K562 (cell line): Measurements from ENCODE around the gene TAOK2. TPM values are rescaled to one million over a fixed set of nuclear protein-coding genes. Genes with fewer than 3 reads are reported as not detected.

ENCODE experiments used
- CCAR2 ChIP-seq: fragments of 200-400 bp; formaldehyde crosslinking; IDR thresholded peaks from 2 replicates; pipeline ENCODE4 v1.6.1; 2017; ENCODE audit warnings: mild to moderate bottlenecking, low read depth, low read length
- CSDE1 ChIP-seq, 2 experiments: fragments of 450-650 bp; IDR thresholded peaks; 2 replicates each; pipeline ENCODE4 v1.6.1; 2016; ENCODE audit warnings: mild to moderate bottlenecking in 1 of 2
- E2F1 ChIP-seq: sonication (generic); formaldehyde crosslinking; IDR thresholded peaks from 2 replicates; pipeline ENCODE4 v1.8.1; 2023; ENCODE audit warnings: mild to moderate bottlenecking, missing genetic modification reagents, moderate library complexity
- EWSR1 ChIP-seq: fragments of 450-650 bp; IDR thresholded peaks from 2 replicates; pipeline ENCODE4 v1.6.1; 2018; ENCODE audit warnings: borderline replicate concordance, mild to moderate bottlenecking, low read depth, moderate library complexity; ENCODE audit not compliant: partially characterized antibody
- HMGN3 ChIP-seq: IDR thresholded peaks from 2 replicates; pipeline ENCODE4 v1.6.1; 2011; ENCODE audit warnings: borderline replicate concordance, low read depth, mild to moderate bottlenecking, mixed read lengths, low read length; ENCODE audit not compliant: insufficient read length; ENCODE audit errors: extremely low read depth
- HNRNPL ChIP-seq: fragments of 200-400 bp; formaldehyde crosslinking; IDR thresholded peaks from 2 replicates; pipeline ENCODE4 v1.6.1; 2017; ENCODE audit warnings: low read depth, mild to moderate bottlenecking, low read length
- L3MBTL2 ChIP-seq: fragments of 450-650 bp; IDR thresholded peaks from 2 replicates; pipeline ENCODE4 v1.6.1; 2016; ENCODE audit warnings: mild to moderate bottlenecking, moderate library complexity
- MECOM ChIP-seq: fragments of 250-450 bp; sonication (Bioruptor Pico); IDR thresholded peaks from 2 replicates; pipeline ENCODE4 v1.8.0; 2022; ENCODE audit warnings: inconsistent platforms
- MED1 ChIP-seq: sonication (generic); formaldehyde crosslinking; IDR thresholded peaks from 2 replicates; pipeline ENCODE4 v1.8.1; 2023; ENCODE audit warnings: missing genetic modification reagents, borderline replicate concordance
- PCBP1 ChIP-seq: fragments of 200-400 bp; formaldehyde crosslinking; IDR thresholded peaks from 2 replicates; pipeline ENCODE4 v1.6.1; 2018; ENCODE audit warnings: mild to moderate bottlenecking, low read depth, low read length; ENCODE audit not compliant: poor library complexity, severe bottlenecking
- RBM22 ChIP-seq: fragments of 200-400 bp; formaldehyde crosslinking; IDR thresholded peaks from 2 replicates; pipeline ENCODE4 v1.6.1; 2018; ENCODE audit warnings: low read length, low read depth; ENCODE audit not compliant: poor library complexity, severe bottlenecking
- SIX5 ChIP-seq, 2 experiments: IDR thresholded peaks; 2 replicates each; pipeline ENCODE4 v1.6.1; 2011; ENCODE audit warnings: low read length in 2 of 2, borderline replicate concordance in 1 of 2, low read depth in 1 of 2, mild to moderate bottlenecking in 1 of 2, moderate library complexity in 1 of 2; ENCODE audit not compliant: insufficient read depth in 1 of 2
- ZBTB33 ChIP-seq: sonication (generic); formaldehyde crosslinking; IDR thresholded peaks from 2 replicates; pipeline ENCODE4 v1.8.1; 2023; ENCODE audit warnings: mild to moderate bottlenecking, missing genetic modification reagents
- ZFPM2 ChIP-seq: fragments of 250-450 bp; sonication (Bioruptor Pico); IDR thresholded peaks from 2 replicates; pipeline ENCODE4 v1.5.1; 2022; ENCODE audit warnings: mild to moderate bottlenecking
- polyA plus RNA-seq, 8 experiments: library from polyadenylated mRNA; depleted of rRNA in 4 of 8; stranded (reverse) in 5 of 8; unstranded in 3 of 8; fragments of >200 nt; fragmentation: Nextera tagmentation in 2 of 8; fragmentation: Illumina TruSeq in 1 of 8; extraction: Ambion mirVana in 2 of 8; extraction: Trizol in 1 of 8; gene quantifications; 2 replicates each; pipeline versions ENCODE4 v1.2.1 to v1.2.3, GENCODE V29; 2011 to 2014; ENCODE audit warnings: inconsistent platforms in 1 of 8, missing spikeins in 1 of 8
- total RNA-seq, 7 experiments: library from RNA; depleted of rRNA in 6 of 7; stranded (reverse); fragments of >200 nt in 6 of 7; fragmentation: Illumina TruSeq in 2 of 7; extraction: Trizol in 2 of 7; gene quantifications; 2 replicates each; pipeline versions ENCODE4 v1.2.1 to v1.2.3, GENCODE V29; 2011 to 2021; ENCODE audit warnings: low replicate concordance in 1 of 7
- TF ChIP-seq, protein P1 (sequence below): sonication (generic); formaldehyde crosslinking; IDR thresholded peaks from 2 replicates; pipeline ENCODE4 v1.8.0; 2022; ENCODE audit warnings: missing genetic modification reagents, mild to moderate bottlenecking, borderline replicate concordance
- TF ChIP-seq, protein P2 (sequence below): fragments of 450-650 bp; IDR thresholded peaks from 2 replicates; pipeline ENCODE4 v1.6.1; 2017; ENCODE audit warnings: antibody characterized with exemption, mild to moderate bottlenecking

The TAOK2 gene
- total and polyA plus RNA-seq, 9 of the 15 experiments (the other 6 are each of a cell fraction or from before 2014, with no cell fraction given), result 0.10 to 41.8 (median 13.7) TPM

GRCh38 chr16:29995324-29995910 lies 21.7 kb downstream of the TAOK2 start, which contains the start of gene HIRIP3 (continued):
- TF ChIP-seq, protein P1, sequence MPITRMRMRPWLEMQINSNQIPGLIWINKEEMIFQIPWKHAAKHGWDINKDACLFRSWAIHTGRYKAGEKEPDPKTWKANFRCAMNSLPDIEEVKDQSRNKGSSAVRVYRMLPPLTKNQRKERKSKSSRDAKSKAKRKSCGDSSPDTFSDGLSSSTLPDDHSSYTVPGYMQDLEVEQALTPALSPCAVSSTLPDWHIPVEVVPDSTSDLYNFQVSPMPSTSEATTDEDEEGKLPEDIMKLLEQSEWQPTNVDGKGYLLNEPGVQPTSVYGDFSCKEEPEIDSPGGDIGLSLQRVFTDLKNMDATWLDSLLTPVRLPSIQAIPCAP (CRISPR knock-in tag), result no peak
- TF ChIP-seq HMGN3 (peak; percentile 48), CSDE1 (IDR thresholded peaks at IDR 0.05) (no peak; a peak in 1 of 4 replicates), PCBP1 (no peak), MED1 (CRISPR knock-in tag) (no peak), L3MBTL2 (peak; percentile 98), RBM22 (peak; percentile 64), HNRNPL (no peak), MECOM (CRISPR knock-in tag) (no peak), ZFPM2 (no peak), CCAR2 (no peak), EWSR1 (no peak), ZBTB33 (CRISPR knock-in tag) (peak; percentile 56), E2F1 (CRISPR knock-in tag) (peak; percentile 98), SIX5 (IDR thresholded peaks at IDR 0.05; ENCODE audit: borderline replicate concordance in 1 of 2, insufficient read depth in 1 of 2, low read depth in 1 of 2, low read length in 2 of 2) (no peak)
- TF ChIP-seq, protein P2, sequence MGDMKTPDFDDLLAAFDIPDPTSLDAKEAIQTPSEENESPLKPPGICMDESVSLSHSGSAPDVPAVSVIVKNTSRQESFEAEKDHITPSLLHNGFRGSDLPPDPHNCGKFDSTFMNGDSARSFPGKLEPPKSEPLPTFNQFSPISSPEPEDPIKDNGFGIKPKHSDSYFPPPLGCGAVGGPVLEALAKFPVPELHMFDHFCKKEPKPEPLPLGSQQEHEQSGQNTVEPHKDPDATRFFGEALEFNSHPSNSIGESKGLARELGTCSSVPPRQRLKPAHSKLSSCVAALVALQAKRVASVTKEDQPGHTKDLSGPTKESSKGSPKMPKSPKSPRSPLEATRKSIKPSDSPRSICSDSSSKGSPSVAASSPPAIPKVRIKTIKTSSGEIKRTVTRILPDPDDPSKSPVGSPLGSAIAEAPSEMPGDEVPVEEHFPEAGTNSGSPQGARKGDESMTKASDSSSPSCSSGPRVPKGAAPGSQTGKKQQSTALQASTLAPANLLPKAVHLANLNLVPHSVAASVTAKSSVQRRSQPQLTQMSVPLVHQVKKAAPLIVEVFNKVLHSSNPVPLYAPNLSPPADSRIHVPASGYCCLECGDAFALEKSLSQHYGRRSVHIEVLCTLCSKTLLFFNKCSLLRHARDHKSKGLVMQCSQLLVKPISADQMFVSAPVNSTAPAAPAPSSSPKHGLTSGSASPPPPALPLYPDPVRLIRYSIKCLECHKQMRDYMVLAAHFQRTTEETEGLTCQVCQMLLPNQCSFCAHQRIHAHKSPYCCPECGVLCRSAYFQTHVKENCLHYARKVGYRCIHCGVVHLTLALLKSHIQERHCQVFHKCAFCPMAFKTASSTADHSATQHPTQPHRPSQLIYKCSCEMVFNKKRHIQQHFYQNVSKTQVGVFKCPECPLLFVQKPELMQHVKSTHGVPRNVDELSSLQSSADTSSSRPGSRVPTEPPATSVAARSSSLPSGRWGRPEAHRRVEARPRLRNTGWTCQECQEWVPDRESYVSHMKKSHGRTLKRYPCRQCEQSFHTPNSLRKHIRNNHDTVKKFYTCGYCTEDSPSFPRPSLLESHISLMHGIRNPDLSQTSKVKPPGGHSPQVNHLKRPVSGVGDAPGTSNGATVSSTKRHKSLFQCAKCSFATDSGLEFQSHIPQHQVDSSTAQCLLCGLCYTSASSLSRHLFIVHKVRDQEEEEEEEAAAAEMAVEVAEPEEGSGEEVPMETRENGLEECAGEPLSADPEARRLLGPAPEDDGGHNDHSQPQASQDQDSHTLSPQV, result peak; percentile 81
